ENCODE measurements around the gene TRAK2. TPM values are rescaled to one million over a fixed set of nuclear protein-coding genes. Genes with fewer than 3 reads are reported as not detected.
A peak's percentile ranks its signal among the peaks of the same experiment; 100 is the strongest.

TRAK2 gene
- total and polyA plus RNA-seq, 2 donors (not counting 1 experiment from before 2014, with no cell fraction given), result 16.9 to 21.6 TPM

- Histone ChIP-seq H3K27ac (ENCODE audit: low read length in 2 of 2) (peak overlapping the region; percentile 82 to 84), H3K79me2 (ENCODE audit: control insufficient read depth, insufficient read depth, low read length) (peaks cover 73% of the 10 kb centered on the region), H3K27me3 (replicated peaks in 1 of 4; ENCODE audit: control extremely low read depth in 1 of 4, control insufficient read depth in 3 of 4, insufficient read depth in 4 of 4, low read length in 3 of 4) (no peaks in the 10 kb centered on the region), H3K4me2 (replicated peaks; ENCODE audit: low read depth, low read length, poor library complexity, severe bottlenecking) (peak overlapping the region; percentile 66), H3K4me1 (ENCODE audit: control insufficient read depth in 2 of 2, insufficient read depth in 2 of 2, low read length in 2 of 2) (peaks cover 45 to 68% of the 10 kb centered on the region in 2 donors), H3K4me3 (ENCODE audit: control extremely low read depth in 1 of 5, extremely low read depth in 1 of 5, insufficient read depth in 1 of 5, low read depth in 2 of 5, low read length in 4 of 5) (peak overlapping the region in 4 of 5 experiments; percentile 16 to 60 (median 38)), H4K20me1 (ENCODE audit: control insufficient read depth, insufficient read depth, low read length, poor library complexity, severe bottlenecking) (no peaks in the 10 kb centered on the region), H3K9me3 (ENCODE audit: control extremely low read depth in 1 of 3, control insufficient read depth in 2 of 3, insufficient read depth in 1 of 3, low read length in 2 of 3) (peaks cover 0 to 5% (median 0%) of the 10 kb centered on the region in 3 donors), H2AFZ (ENCODE audit: insufficient read depth, low read depth, low read length, poor library complexity, severe bottlenecking) (peak overlapping the region; percentile 48), H3K9ac (ENCODE audit: low read length) (peak overlapping the region; percentile 51), H3K36me3 (replicated peaks in 1 of 2; ENCODE audit: control extremely low read depth in 1 of 2, control insufficient read depth in 1 of 2, extremely low read depth in 1 of 2, insufficient read depth in 2 of 2, low read length in 1 of 2) (peaks cover 0 to 2% of the 10 kb centered on the region in 2 experiments)
- H3K4me3 Mint-ChIP-seq, result no peak overlapping the region
- no peaks in the 10 kb centered on the region for H3K9me3 Mint-ChIP-seq (ENCODE audit: insufficient read depth)
- peaks cover 10% of the 10 kb centered on the region for H3K4me1 Mint-ChIP-seq
- ChIA-PET POLR2A (no interaction called here), CTCF (interaction anchor here (1.2 to 1.6 kb wide), 2 partner anchors 11 to 51 kb away, joined by 4 to 6 read pairs; no protein-coding TSS in a partner anchor)
- DNase-seq, result peak; percentile 38
- no peaks in the 10 kb centered on the region for H3K27me3 Mint-ChIP-seq
- H3K27ac Mint-ChIP-seq, result no peak overlapping the region
- WGBS (ENCODE audit: insufficient coverage), result no CpG with 5 or more reads among the region's 3 CpGs
- peak; percentile 28 for ATAC-seq (ENCODE audit: low read depth)
- TF ChIP-seq CTCF (IDR thresholded peaks at IDR 0.05), result no peak
- no peak for TF ChIP-seq EZH2 (IDR thresholded peaks at IDR 0.05; ENCODE audit: borderline replicate concordance, insufficient read depth, low read depth, low read length, poor library complexity, severe bottlenecking)
- intact Hi-C loops (cut with micrococcal nuclease), result loop anchor here (5.0 kb wide), 1 partner anchor 33 kb away; no protein-coding TSS in a partner anchor
These were observed 36.9 kb downstream of the TRAK2 start for GRCh38 chr2:201414099-201415023.

Data from B cell (primary cell).